Fibroblast of mammary gland (primary cell): ENCODE data around the gene NXT1.

Source experiments
- DNase-seq: peaks from one replicate; pipeline ENCODE4 v3.0.0-alpha.2; 2010; ENCODE audit warnings: low read depth
- H3K4me3 ChIP-seq: 2 replicates; pipeline ENCODE4 v1.5.1; 2011; ENCODE audit warnings: low read depth, mild to moderate bottlenecking, low read length, moderate library complexity; ENCODE audit not compliant: control insufficient read depth
- TF ChIP-seq, protein P1 (sequence below): conservative IDR thresholded peaks from 2 replicates; pipeline ENCODE4 v1.5.1; 2011; ENCODE audit warnings: low read depth, low read length, inconsistent platforms; ENCODE audit not compliant: control insufficient read depth, insufficient read depth

NXT1 gene

DNA sequence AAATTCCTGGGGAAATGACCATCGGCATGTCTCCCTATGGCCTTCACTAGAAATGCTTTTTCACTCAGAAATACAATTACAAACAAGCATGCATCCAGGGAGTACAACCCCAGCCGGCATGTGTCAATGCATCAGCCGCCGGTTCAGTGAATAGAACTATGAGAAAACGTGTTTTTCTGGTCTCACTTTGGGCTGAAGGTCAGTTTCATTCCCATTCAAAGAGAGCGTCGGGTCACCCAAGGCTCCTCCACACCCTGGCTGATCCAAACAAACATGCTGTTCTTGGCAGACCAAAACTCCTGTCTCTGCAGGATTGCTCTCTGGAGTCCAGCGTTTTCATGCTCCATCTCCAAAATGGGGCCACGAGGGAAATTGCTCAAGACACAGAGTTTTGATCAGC, 35.5 kb upstream of the NXT1 start:
- no peak overlapping the region for H3K4me3 ChIP-seq
- TF ChIP-seq, protein P1, sequence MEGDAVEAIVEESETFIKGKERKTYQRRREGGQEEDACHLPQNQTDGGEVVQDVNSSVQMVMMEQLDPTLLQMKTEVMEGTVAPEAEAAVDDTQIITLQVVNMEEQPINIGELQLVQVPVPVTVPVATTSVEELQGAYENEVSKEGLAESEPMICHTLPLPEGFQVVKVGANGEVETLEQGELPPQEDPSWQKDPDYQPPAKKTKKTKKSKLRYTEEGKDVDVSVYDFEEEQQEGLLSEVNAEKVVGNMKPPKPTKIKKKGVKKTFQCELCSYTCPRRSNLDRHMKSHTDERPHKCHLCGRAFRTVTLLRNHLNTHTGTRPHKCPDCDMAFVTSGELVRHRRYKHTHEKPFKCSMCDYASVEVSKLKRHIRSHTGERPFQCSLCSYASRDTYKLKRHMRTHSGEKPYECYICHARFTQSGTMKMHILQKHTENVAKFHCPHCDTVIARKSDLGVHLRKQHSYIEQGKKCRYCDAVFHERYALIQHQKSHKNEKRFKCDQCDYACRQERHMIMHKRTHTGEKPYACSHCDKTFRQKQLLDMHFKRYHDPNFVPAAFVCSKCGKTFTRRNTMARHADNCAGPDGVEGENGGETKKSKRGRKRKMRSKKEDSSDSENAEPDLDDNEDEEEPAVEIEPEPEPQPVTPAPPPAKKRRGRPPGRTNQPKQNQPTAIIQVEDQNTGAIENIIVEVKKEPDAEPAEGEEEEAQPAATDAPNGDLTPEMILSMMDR, result no peak
- no peak for DNase-seq

DNA sequence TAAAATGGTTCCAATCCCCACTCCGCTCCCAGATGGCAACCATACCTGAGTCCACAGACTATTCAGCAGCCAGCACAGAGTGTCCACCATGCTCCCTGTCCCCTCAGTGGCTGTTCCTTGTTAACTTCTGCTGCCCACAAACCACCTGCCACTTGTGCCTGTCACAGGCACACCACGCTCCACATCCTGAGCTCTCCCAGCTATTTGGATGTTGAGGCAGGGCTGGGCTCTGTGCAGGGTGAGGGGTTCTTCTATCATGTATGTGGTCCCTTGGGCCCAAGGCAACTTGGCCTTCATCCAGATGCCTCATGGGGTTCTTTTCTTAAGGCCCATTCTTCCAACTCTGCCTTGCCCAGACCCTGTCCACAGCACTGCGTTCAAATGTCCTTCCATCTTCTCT, 34.0 kb upstream of the NXT1 start:
- TF ChIP-seq, protein P1, result no peak
- no peak overlapping the region for H3K4me3 ChIP-seq
- no peak for DNase-seq

DNA sequence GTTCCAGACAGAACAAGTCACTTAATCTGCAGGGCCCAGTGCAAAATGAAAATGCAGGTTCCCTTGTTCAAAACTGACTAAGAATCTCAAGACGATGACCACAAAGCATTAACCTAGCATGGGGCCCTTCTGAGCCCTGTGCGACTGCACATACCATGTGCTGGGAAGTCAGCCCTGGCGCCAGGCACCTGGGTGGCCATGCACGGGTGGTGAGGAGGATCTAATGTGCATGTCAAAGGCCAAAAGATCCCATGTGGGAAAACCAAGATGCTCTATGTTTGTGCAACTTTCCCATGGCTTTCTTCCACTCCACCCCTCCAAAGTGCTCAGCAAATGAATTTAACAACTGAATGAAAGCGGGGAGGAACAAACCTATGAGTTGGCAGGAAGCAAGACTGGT, 33.5 kb upstream of the NXT1 start:
- DNase-seq, result no peak
- H3K4me3 ChIP-seq, result no peak overlapping the region
- TF ChIP-seq, protein P1, result no peak

DNA sequence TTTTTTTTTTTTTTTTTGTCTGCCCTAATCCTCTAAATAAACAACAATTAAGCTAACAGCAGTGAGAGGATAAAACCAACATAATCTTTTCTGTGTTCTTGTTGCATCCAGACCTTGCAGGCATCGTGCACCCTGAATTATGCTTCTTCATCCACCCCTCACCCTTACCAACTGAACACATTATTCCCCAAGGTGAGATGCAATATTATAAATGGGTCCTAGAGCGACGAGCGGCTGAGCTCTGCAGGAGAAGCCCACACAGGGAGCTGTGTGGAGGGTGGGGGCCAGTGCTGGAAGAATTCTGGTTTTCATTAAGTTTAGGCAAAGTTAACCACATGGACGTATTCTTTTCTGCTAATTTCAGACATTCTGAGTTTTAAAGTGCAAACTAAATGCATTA, 32.2 kb upstream of the NXT1 start:
- TF ChIP-seq, protein P1, result no peak
- H3K4me3 ChIP-seq, result no peak overlapping the region
- no peak for DNase-seq

DNA sequence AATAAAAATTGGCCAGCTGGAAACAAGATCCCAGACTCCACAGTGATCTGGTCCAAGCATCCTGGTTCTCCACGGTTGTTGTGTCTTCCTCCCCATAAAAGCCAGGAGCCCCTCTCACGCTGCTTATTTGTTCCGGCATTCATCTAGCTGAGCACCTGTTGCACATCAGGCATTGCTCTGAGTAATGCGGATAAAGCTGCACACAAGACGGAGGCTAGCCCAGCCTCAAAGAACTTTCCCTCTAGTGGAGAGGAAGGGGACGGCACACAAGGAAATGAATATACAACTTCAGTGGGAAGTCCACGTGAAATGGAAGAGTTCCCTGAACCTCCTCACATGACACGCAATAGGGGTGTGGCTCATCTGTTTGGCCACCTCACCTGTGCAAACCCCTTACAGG, 30.3 kb upstream of the NXT1 start:
- TF ChIP-seq, protein P1, result peak; percentile 51
- H3K4me3 ChIP-seq, result no peak overlapping the region
- peak; percentile 35 for DNase-seq

DNA sequence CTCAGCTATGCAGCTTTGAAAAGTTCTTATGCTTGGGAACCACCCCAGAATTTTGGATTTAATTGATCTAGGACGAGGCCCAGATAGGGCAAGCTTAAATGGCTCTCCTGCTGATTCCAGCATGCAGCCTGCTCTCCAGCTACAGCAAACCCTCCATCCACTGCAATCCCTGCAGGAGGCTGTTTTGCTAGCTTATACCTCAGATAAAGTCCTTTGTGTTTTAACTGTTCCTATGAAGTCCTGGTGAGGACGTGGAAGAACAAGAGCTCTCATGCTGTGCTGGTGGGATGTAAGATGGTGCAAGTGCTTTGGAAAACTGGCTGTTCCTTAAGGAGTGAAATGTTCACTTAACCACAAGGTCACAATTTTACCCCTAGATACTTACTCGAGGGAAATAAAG, 25.5 kb upstream of the NXT1 start:
- no peak overlapping the region for H3K4me3 ChIP-seq
- DNase-seq, result no peak
- TF ChIP-seq, protein P1, result no peak

DNA sequence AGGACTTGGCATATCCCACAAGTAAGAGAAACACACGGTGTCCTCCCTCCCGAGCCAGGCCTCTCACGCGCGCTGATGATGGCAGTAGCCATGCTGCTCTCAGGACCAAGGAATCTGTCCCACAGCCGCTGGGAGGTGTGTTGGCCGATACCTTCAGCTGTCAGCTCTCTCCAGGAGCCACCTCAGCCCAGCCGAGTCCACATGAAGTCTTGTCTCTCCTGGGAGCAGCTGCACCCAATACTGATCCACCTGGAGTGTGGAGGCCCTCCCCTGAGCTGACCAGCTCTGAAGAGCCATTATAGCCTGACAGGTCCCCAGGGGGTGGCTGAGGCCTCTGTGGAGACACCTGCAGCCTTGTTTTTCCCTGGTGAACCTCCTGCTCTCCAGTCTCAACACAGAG, 23.8 kb upstream of the NXT1 start:
- TF ChIP-seq, protein P1, result no peak
- DNase-seq, result no peak

More for the DNA sequence above, 23.8 kb upstream of the NXT1 start:
- H3K4me3 ChIP-seq, result no peak overlapping the region
